K562 (cell line): ENCODE results near the gene NOTCH1. TPM values are rescaled to one million over a fixed set of nuclear protein-coding genes. Genes with fewer than 3 reads are reported as not detected.

ENCODE experiments used
- CBX8 ChIP-seq: fragments of 200-600 bp; sonication (generic); IDR thresholded peaks from 2 replicates; pipeline ENCODE4 v1.6.1; 2012; ENCODE audit warnings: borderline replicate concordance, mixed run types, low read depth, mild to moderate bottlenecking, moderate library complexity, mixed read lengths, low read length, control low read depth, inconsistent platforms; ENCODE audit not compliant: poor library complexity, severe bottlenecking; ENCODE audit errors: extremely low read depth
- CHAMP1 ChIP-seq: fragments of 450-650 bp; IDR thresholded peaks from 2 replicates; pipeline ENCODE4 v1.6.1; 2016; ENCODE audit warnings: mild to moderate bottlenecking
- ESRRB ChIP-seq: fragments of 250-450 bp; sonication (Bioruptor Pico); IDR thresholded peaks from 2 replicates; pipeline ENCODE4 v1.5.0; 2020; ENCODE audit warnings: mild to moderate bottlenecking, moderate library complexity, borderline replicate concordance
- GABPA ChIP-seq: fragments of 200-800 bp; sonication (Bioruptor generic); conservative IDR thresholded peaks from 2 replicates; pipeline ENCODE4 v1.6.1; 2016; ENCODE audit warnings: low read depth, missing genetic modification characterization, missing compliant biosample characterization
- GTF2F1 ChIP-seq: IDR thresholded peaks from 2 replicates; pipeline ENCODE4 v1.6.1; 2011; ENCODE audit warnings: low read depth, low read length, improper control_type of control experiment
- GTF3C2 ChIP-seq: IDR thresholded peaks from 3 replicates; pipeline ENCODE4 v1.6.1; 2011; ENCODE audit warnings: borderline replicate concordance, mild to moderate bottlenecking, moderate library complexity; ENCODE audit not compliant: insufficient read length; ENCODE audit errors: extremely low read depth
- KHSRP ChIP-seq: fragments of 450-650 bp; IDR thresholded peaks from 2 replicates; pipeline ENCODE4 v1.6.1; 2017
- MECOM ChIP-seq: fragments of 250-450 bp; sonication (Bioruptor Pico); IDR thresholded peaks from 2 replicates; pipeline ENCODE4 v1.8.0; 2022; ENCODE audit warnings: inconsistent platforms
- PHF20 ChIP-seq: fragments of 450-650 bp; IDR thresholded peaks from 2 replicates; pipeline ENCODE4 v1.6.1; 2018; ENCODE audit not compliant: partially characterized antibody
- PML ChIP-seq: IDR thresholded peaks from 2 replicates; pipeline ENCODE4 v1.6.1; 2012; ENCODE audit warnings: low read length, inconsistent platforms
- PTRF ChIP-seq: fragments of 450-650 bp; IDR thresholded peaks from 2 replicates; pipeline ENCODE4 v1.6.1; 2016; ENCODE audit warnings: mild to moderate bottlenecking, missing genetic modification characterization, missing compliant biosample characterization
- SRSF7 ChIP-seq: fragments of 200-400 bp; formaldehyde crosslinking; optimal IDR thresholded peaks from 2 replicates; pipeline ENCODE3; 2017; ENCODE audit warnings: mild to moderate bottlenecking, low read depth, low read length
- TAF9B ChIP-seq: fragments of 450-650 bp; IDR thresholded peaks from 2 replicates; pipeline ENCODE4 v1.6.1; 2018; ENCODE audit warnings: mild to moderate bottlenecking; ENCODE audit not compliant: partially characterized antibody
- ZBTB5 ChIP-seq: fragments of 450-650 bp; IDR thresholded peaks from 2 replicates; pipeline ENCODE4 v1.6.1; 2017; ENCODE audit warnings: antibody characterized with exemption
- ZNF124 ChIP-seq: sonication (generic); formaldehyde crosslinking; IDR thresholded peaks from 2 replicates; pipeline ENCODE4 v1.8.1; 2022; ENCODE audit warnings: missing genetic modification reagents
- ZNF408 ChIP-seq: fragments of 250-450 bp; sonication (Bioruptor Pico); IDR thresholded peaks from 2 replicates; pipeline ENCODE4 v1.4.0; 2020; ENCODE audit warnings: low read depth, mild to moderate bottlenecking, moderate library complexity
- ZNF592 ChIP-seq: fragments of 450-650 bp; IDR thresholded peaks from 2 replicates; pipeline ENCODE4 v1.6.1; 2017; ENCODE audit warnings: antibody characterized with exemption, mild to moderate bottlenecking
- polyA plus RNA-seq, 8 experiments: library from polyadenylated mRNA; depleted of rRNA in 4 of 8; stranded (reverse) in 5 of 8; unstranded in 3 of 8; fragments of >200 nt; fragmentation: Nextera tagmentation in 2 of 8; fragmentation: Illumina TruSeq in 1 of 8; extraction: Ambion mirVana in 2 of 8; extraction: Trizol in 1 of 8; gene quantifications; 2 replicates each; pipeline versions ENCODE4 v1.2.1 to v1.2.3, GENCODE V29; 2011 to 2014; ENCODE audit warnings: inconsistent platforms in 1 of 8, missing spikeins in 1 of 8
- total RNA-seq, 7 experiments: library from RNA; depleted of rRNA in 6 of 7; stranded (reverse); fragments of >200 nt in 6 of 7; fragmentation: Illumina TruSeq in 2 of 7; extraction: Trizol in 2 of 7; gene quantifications; 2 replicates each; pipeline versions ENCODE4 v1.2.1 to v1.2.3, GENCODE V29; 2011 to 2021; ENCODE audit warnings: low replicate concordance in 1 of 7

NOTCH1 gene
- total and polyA plus RNA-seq, 9 of the 15 experiments (the other 6 are each of a cell fraction or from before 2014, with no cell fraction given) = 0.03 to 31.4 (median 2.3) TPM

GRCh38 chr9:136483589-136484152, 62.2 kb downstream of the NOTCH1 start (continued):
- TF ChIP-seq CBX8 (no peak), TAF9B (no peak), ZNF124 (CRISPR knock-in tag) (0 out of 2 replicates have a peak, but pooled peaks have one; percentile 50), PML (no peak), CHAMP1 (no peak), GTF3C2 (no peak), MECOM (CRISPR knock-in tag) (no peak), PTRF (tag) (no peak), PHF20 (no peak), ZBTB5 (no peak), KHSRP (no peak), GTF2F1 (no peak), ZNF408 (CRISPR knock-in tag) (no peak), SRSF7 (no peak), ESRRB (CRISPR knock-in tag) (no peak), GABPA (tag) (peak; percentile 85), ZNF592 (no peak)
